ENCODE measurements around the gene ADAMTS9. TPM values are rescaled to one million over a fixed set of nuclear protein-coding genes. Genes with fewer than 3 reads are reported as not detected.

ADAMTS9 gene
- total RNA-seq, 6 donors from 2014 or later, result 12.3 to 54.9 (median 26.6) TPM

- ATAC-seq (ENCODE audit: low FRiP score in 2 of 2) (no peak), DNase-seq (no peak)
- Histone ChIP-seq H3K36me3 (no peaks in the 10 kb centered on the region), H3K27me3 (no peaks in the 10 kb centered on the region), H3K27ac (no peak overlapping the region), H3K4me3 (no peak overlapping the region), H3K9me3 (no peaks in the 10 kb centered on the region), H3K4me1 (peaks cover 0 to 5% (median 1%) of the 10 kb centered on the region in 4 donors)
- TF ChIP-seq POLR2A (IDR thresholded peaks at IDR 0.05), result no peak
- no peak for TF ChIP-seq EP300 (IDR thresholded peaks at IDR 0.05)
- no peak for TF ChIP-seq CTCF (IDR thresholded peaks at IDR 0.05)
- WGBS, 2 donors, result 91 to 96% methylated on average over 2 of the region's 2 CpGs
Observed at GRCh38 chr3:64494526-64494925, 193.3 kb downstream of the ADAMTS9 start.

GRCh38 chr3:64493149-64493548 lies 194.7 kb downstream of the ADAMTS9 start:
- peaks cover 0 to 12% (median 4%) of the 10 kb centered on the region in 4 donors for H3K4me1 ChIP-seq
- H3K27ac ChIP-seq, result peak overlapping the region in 1 of 4 donors; percentile 69

GRCh38 chr3:64491843-64492242 lies 196.0 kb downstream of the ADAMTS9 start:
- DNase-seq, result no peak
- H3K36me3 ChIP-seq, result no peaks in the 10 kb centered on the region
- ATAC-seq (ENCODE audit: low FRiP score in 2 of 2), result no peak
- no peaks in the 10 kb centered on the region for H3K9me3 ChIP-seq
- no peak overlapping the region for H3K4me3 ChIP-seq
- TF ChIP-seq POLR2AphosphoS5 (IDR thresholded peaks at IDR 0.05), result no peak
- no peak for TF ChIP-seq EP300 (IDR thresholded peaks at IDR 0.05)
- TF ChIP-seq CTCF (IDR thresholded peaks at IDR 0.05), result no peak
- TF ChIP-seq POLR2A (IDR thresholded peaks at IDR 0.05), result no peak
- 86 to 88% methylated on average over 3 of the region's 3 CpGs for WGBS, 2 donors
- H3K4me1 ChIP-seq, result peaks cover 0 to 12% (median 4%) of the 10 kb centered on the region in 4 donors
- peak overlapping the region in 2 of 4 donors; percentile 45 to 69 for H3K27ac ChIP-seq
- H3K27me3 ChIP-seq, result no peaks in the 10 kb centered on the region

More at GRCh38 chr3:64493149-64493548, 194.7 kb downstream of the ADAMTS9 start:
- WGBS, 2 donors, result 72 to 83% methylated on average over 2 of the region's 2 CpGs
- TF ChIP-seq POLR2A (IDR thresholded peaks at IDR 0.05) (no peak), EP300 (IDR thresholded peaks at IDR 0.05) (peak in 2 of 4 donors; percentile 57 to 70)
- Histone ChIP-seq H3K9me3 (no peaks in the 10 kb centered on the region), H3K4me3 (no peak overlapping the region), H3K27me3 (no peaks in the 10 kb centered on the region), H3K36me3 (no peaks in the 10 kb centered on the region)
- DNase-seq, result no peak
- no peak for ATAC-seq (ENCODE audit: low FRiP score in 2 of 2)

- no peak for ATAC-seq (ENCODE audit: low FRiP score in 2 of 2)
- peak overlapping the region in 2 of 4 donors; percentile 10 to 31 for H3K27ac ChIP-seq
- no peak for DNase-seq
Observed at GRCh38 chr3:64490180-64490724, 197.5 kb downstream of the ADAMTS9 start.

More at GRCh38 chr3:64490180-64490724, 197.5 kb downstream of the ADAMTS9 start:
- no peaks in the 10 kb centered on the region for H3K27me3 ChIP-seq
- H3K9me3 ChIP-seq, result no peaks in the 10 kb centered on the region
- TF ChIP-seq CTCF (IDR thresholded peaks at IDR 0.05) (no peak), POLR2AphosphoS5 (IDR thresholded peaks at IDR 0.05) (no peak), EP300 (IDR thresholded peaks at IDR 0.05) (no peak), POLR2A (IDR thresholded peaks at IDR 0.05) (no peak)
- H3K4me1 ChIP-seq, result peaks cover 0 to 12% (median 5%) of the 10 kb centered on the region in 4 donors
- WGBS, 2 donors, result 82 to 90% methylated on average over 4 to 6 of the region's 6 CpGs
- H3K36me3 ChIP-seq, result no peaks in the 10 kb centered on the region
- no peak overlapping the region for H3K4me3 ChIP-seq

All from upper lobe of left lung (tissue), 6 donors.